ENCODE results near the gene CLCN3.
"Not testable (repeated sequence)": the region's sequence is repeated elsewhere in the genome, so short reads cannot be mapped to it uniquely, and the experiment has no call there.

Gene CLCN3

DNA sequence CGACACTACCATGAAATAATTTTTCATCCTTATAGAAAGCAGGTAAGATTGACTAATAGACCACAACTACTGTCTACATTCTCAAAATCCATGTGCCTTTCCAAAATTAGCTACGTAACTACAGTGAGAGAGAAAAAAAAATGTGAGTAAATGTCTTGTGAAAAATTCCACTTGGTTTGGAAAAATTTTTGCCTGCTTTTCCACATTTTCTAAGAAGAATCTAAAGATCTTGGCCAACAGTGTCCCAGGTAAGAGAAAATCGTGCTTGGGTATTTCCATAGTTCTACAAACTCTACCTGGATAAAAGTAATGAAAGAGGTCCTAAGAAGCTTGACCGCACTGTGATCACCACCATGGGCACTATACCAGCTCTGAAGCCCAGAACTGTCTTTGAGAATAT, 1.4 kb upstream of the CLCN3 start:
- no peak for DNase-seq

DNA sequence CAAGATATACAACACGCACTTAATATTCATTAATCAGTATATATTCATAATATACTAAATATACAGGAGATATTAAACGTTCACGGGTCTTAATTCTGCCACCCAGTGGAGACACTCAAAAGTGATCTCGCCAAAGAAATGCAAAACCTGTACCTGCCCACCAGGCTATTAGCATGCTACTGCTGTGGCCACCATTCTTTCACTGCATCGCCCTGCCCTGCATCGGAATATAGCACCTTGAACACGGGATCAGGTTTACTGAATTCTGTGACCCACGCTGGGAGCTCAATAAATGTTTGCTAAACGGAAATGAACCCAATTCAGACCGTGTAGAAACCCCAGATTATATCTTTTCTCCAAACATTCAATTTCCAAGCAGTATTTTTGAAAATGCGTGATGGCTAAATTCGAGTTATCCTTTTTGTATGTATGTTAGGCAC, 840 bp upstream of the CLCN3 start:
- DNase-seq, result no peak

DNA sequence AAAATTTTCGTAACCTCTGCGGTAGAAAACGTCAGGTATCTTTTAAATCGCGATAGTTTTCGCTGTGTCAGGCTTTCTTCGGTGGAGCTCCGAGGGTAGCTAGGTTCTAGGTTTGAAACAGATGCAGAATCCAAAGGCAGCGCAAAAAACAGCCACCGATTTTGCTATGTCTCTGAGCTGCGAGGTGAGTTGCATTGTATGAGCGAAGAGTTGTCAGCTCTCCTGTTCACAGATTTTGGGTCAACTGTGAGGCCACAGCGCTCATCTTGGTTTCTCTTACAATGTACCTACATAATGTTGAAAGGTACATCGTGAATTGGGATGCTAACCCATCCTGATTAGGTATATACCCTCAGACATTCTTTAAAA, 486 bp downstream of the CLCN3 start:
- DNase-seq, result no peak

GRCh38 chr4:169621731-169622492, 1.5 kb downstream of the CLCN3 start:
- DNase-seq, result no peak

- DNase-seq, result no peak
Measured at GRCh38 chr4:169622566-169622965, 2.2 kb downstream of the CLCN3 start.

DNA sequence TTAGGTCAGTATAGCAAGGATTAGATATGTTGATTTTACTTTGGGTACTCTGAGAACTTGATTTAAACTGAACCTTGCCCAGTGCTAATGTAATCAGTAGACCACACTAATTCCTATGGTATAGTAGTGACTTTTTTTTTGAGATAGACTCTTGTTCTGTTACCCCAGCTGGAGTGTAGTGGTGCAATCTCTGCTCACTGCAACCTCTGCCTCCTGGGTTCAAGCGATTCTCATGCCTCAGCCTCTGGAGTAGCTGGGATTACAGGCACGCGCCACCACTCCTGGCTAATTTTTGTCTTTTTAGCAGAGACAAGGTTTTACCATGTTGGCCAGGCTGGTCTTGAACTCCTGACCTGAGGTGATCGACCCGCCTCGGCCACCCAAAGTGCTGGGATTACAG, 3.6 kb downstream of the CLCN3 start:
- DNase-seq, result not testable (repeated sequence)

GRCh38 chr4:169625886-169626285, 5.5 kb downstream of the CLCN3 start:
- no peak for DNase-seq

DNA sequence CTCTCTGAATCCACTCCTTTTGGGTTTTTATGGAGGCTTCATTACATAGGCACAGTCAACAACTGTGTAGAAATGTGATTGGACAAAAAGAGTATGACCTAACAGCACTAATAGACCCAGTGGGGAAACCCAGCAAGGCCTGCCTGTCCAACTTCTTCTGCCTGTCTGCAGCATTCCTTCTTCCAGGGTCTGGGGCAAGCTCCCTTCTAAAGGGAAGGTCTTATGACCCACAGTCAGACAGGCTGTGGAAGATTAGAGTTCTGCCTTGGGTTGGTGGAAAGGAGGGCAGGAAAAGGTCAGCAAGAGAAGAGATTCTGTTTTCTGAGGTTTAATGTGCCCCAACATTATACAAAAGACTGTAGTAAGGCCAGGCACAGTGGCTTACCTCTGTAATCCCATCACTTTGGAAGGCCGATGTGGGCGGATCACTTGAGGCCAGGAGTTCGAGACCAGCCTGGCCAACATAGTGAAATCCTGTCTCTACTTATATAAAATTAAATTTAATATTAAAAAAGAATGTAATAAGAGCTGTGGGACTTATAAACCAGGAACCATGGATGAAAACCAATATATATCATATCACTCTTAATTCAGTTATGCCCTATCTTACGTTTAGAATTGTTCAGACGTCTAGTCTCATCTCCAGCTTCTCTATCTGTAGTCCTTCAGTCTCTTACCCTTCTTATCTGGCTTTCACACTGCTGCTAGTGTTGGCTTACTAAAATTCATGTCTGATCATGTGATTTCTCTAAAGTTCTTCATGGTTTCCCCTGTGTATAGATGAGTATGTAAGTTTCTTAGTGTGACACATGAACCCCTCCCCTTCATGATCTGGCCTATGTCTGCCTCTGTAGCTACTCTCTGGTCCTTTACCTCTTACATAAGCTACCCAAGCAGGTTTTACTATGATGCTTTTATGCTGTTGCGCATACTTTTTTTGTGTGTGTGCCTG, 6.2 kb downstream of the CLCN3 start:
- no peak for DNase-seq

DNA sequence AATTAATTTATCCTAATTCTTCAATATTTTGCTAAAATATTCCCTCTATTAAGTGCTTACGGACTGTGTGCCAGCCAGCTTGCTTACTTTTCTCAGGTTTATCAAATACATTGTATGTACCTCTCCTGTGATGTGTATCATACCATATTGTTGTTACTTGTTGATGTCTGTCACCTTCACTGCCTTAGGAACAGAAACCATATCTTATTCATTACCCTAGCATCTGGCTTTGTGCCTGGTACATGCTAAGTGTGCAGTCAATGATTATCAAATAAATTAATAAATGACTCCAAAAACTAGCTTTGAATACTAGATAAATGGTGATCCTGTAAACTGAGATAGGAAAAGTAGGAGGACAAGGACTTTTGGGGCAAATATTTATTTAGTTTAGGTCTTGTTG, 6.9 kb downstream of the CLCN3 start:
- no peak for DNase-seq

DNA sequence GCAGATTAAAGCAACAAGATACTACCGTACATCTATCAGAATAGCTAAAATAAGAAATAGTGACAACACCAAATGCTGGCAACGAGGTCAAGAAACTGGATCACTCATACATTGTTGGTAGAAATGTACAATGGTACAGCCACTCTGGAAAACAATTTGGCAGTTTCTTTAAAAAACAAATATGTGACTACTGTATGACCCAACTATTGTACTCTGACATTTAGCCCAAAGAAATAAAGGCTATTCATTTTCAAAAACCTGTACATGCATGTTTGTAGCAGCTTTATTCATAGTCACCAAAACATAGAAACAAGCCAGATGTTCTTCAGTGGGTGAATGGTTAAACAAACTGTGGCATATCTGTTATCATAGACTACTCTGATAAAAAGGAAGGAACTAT, 8.2 kb downstream of the CLCN3 start:
- no peak for DNase-seq

- DNase-seq, result no peak
Measured at GRCh38 chr4:169630069-169630468, 9.7 kb downstream of the CLCN3 start.

- DNase-seq, result no peak
Measured at GRCh38 chr4:169632896-169633295, 12.5 kb downstream of the CLCN3 start.

GRCh38 chr4:169634975-169635374, 14.6 kb downstream of the CLCN3 start:
- DNase-seq, result no peak

- no peak for DNase-seq
Measured at GRCh38 chr4:169640261-169640870, 20.0 kb downstream of the CLCN3 start.

DNA sequence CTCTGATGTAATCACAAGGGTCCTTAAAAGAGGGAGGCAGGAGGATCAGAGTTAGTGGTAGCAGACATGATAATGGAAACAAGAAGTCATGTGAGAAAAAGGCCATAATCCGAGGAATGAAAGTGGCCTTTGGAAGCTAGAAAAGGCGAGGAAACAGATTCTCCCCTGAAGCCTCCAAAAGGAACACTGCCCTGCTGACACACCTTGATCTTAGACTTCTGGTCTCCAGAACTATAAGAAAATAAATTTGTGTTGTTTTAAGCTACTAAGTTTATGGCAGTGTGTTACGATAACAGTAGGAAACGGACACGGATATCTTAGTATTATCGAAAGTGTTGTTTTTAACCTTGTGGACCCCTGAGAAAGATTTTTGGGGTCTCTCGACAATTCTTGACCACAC, 24.4 kb downstream of the CLCN3 start:
- DNase-seq, result no peak

DNA sequence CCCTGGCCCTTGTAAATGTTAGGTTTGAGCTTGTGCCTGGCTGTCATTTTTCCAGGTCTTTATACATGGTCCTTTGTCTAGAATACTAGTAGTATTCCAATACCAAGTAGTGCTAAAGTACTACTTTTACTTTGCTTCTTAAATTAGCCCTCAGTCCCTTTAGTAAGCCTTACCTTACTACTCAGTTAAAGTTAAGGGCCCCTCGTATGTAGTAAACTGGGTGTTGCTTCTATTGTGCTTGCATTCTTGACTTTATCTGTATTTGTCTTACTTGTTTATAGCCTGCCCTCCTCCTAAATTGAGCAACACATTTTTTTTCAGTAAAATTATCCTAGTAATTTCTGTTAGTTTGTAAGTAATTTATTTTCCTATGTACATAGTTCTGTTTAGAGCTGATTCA, 25.2 kb downstream of the CLCN3 start:
- DNase-seq, result no peak

GRCh38 chr4:169649545-169650226, 29.3 kb downstream of the CLCN3 start:
- DNase-seq, result no peak

DNA sequence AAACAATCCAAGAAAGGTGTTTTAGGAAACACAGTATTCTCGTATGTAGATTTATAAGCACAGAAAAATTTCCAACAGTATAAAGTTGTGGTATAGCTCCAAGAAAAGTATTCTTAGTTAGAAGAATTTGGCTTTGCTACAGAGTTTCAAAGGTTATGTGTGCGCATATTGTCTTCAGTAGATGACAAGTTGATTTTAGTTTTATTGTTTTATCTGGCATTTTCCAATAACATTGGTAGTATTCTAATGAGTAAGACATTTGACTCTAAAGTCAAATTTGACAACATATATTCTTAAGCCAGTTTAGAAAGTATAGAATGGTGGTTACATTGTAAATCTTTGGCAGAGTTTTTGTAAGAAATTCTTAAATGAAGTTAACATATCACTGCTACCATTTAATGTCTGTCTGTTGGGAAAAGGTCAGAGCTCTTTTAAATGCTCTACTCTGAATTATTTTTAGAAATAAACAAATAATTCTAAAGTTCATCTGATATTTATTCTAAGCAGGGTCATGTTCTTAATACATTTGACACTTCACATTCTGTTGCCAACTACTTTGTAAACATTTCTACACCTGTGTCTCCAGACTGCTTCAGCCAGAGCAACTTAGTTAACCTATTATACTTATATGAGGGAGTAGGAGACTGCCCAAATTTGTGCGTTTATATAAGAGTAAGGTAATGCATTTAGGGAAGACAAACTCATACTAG, 30.0 kb downstream of the CLCN3 start:
- DNase-seq, result no peak

DNA sequence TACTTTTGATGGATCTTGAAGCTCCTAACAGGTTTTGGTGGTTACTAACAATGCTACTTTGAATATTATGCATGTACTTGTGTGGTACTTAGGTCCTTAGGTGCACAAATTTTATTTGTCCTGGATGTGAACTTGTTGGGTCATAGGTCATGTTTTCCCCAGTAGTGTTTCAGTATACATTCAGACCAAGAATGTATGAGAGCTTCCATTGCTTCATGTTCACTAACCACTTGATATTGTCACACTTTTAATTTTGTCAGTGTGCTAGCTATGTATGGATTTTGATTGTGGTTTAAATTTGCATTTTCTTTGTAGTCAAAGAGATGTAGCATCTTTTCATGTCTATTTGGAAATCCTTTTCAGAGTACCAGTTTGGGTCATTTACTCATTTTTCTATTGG, 32.2 kb downstream of the CLCN3 start:
- no peak for DNase-seq

- DNase-seq, result no peak
Measured at GRCh38 chr4:169655401-169655800, 35.0 kb downstream of the CLCN3 start.

DNA sequence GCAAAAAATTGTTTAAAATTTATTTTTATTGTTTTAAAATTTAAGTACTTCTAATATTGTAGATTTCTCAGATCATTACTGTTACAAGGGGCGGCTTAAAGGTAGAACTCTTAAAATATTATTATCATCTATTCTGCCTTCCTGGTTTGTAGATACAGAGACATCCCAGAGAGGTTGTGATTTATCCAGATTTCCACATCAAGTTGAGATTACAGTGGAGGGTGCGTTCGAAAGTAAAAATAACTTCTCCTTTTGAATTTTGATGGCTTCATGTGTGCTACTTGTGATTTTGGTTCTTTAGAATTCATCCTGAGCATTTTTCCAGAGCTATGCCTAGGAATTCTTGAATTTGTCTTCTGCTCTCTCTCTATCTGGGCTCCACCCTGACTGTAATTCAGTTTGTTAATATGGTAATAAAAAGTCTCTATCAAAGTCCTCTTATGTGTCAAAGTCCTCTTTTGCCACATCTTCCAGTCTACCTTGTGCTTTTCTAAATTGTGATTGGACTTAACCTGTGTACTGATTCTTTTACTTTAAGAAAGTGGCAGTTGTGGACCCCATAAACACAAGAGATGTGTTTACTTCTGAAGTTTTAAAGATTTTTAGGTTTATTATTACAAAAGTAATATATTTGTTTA, 37.2 kb downstream of the CLCN3 start:
- no peak for DNase-seq

DNA sequence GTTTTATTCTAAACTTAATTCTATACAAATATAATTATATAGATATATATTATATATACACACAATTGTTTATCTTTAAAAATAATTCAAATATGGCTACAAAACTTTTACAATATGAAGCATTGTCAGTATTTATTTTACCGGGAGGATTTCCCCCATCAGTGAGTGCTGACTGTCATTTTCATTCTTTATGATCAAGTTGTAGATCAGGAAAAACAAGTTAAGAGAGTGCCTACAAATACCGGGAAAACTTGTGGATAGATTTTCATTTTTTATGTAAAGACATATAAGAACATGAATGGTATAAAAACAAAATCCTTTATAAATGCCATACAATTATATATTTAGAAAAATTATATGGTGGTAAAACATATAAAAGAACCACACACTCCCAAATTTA, 37.8 kb downstream of the CLCN3 start:
- DNase-seq, result no peak

Data from NCI-H187 (cell line).